Stimulated activated CD8-positive, alpha-beta memory T cell treated with anti-CD3 and anti-CD28 coated beads, Interleukin-15, amount 100 ng/mL, for 1 hour (primary cell): ENCODE results near the gene ZNF318.
"Not testable (repeated sequence)": the region's sequence is repeated elsewhere in the genome, so short reads cannot be mapped to it uniquely, and the experiment has no call there.

Experiments
- DNase-seq: peaks from one replicate; pipeline ENCODE4 v3.0.0-alpha.2; 2020; ENCODE audit warnings: low read depth

The ZNF318 gene

GRCh38 chr6:43335469-43335868 lies 34.0 kb downstream of the ZNF318 start:
- no peak for DNase-seq

- DNase-seq = no peak
Measured at GRCh38 chr6:43334466-43335095, 34.9 kb downstream of the ZNF318 start.

GRCh38 chr6:43331891-43332290 lies 37.6 kb downstream of the ZNF318 start:
- no peak for DNase-seq

GRCh38 chr6:43331470-43331869 lies 38.0 kb downstream of the ZNF318 start:
- DNase-seq = no peak

- no peak for DNase-seq
Measured at GRCh38 chr6:43328528-43328927, 40.9 kb downstream of the ZNF318 start.

- no peak for DNase-seq
Measured at GRCh38 chr6:43325876-43326275, 43.6 kb downstream of the ZNF318 start.

- DNase-seq = no peak
Measured at GRCh38 chr6:43318011-43318410, 51.4 kb downstream of the ZNF318 start.

GRCh38 chr6:43313813-43314212 lies 55.6 kb downstream of the ZNF318 start:
- no peak for DNase-seq

- no peak for DNase-seq
Measured at GRCh38 chr6:43311666-43312065, 57.8 kb downstream of the ZNF318 start.

GRCh38 chr6:43310624-43311023 lies 58.8 kb downstream of the ZNF318 start:
- DNase-seq = no peak

- no peak for DNase-seq
Measured at GRCh38 chr6:43310134-43310533, 59.3 kb downstream of the ZNF318 start.

GRCh38 chr6:43308990-43309477 lies 60.4 kb downstream of the ZNF318 start:
- no peak for DNase-seq

GRCh38 chr6:43308101-43308989 lies 61.1 kb downstream of the ZNF318 start, which contains the start of gene CRIP3:
Gene CRIP3 (minus strand): TSS chr6:43308826. CDS start chr6:43308792, 34 bp downstream.
- no peak for DNase-seq

- no peak for DNase-seq
Measured at GRCh38 chr6:43307451-43308100, 61.9 kb downstream of the ZNF318 start.

GRCh38 chr6:43306086-43306485 lies 63.4 kb downstream of the ZNF318 start:
- no peak for DNase-seq

GRCh38 chr6:43304882-43305281 lies 64.6 kb downstream of the ZNF318 start:
- no peak for DNase-seq

- no peak for DNase-seq
Measured at GRCh38 chr6:43304361-43304760, 65.1 kb downstream of the ZNF318 start.

- no peak for DNase-seq
Measured at GRCh38 chr6:43303751-43304331, 65.6 kb downstream of the ZNF318 start.

GRCh38 chr6:43303006-43303405 lies 66.4 kb downstream of the ZNF318 start:
- DNase-seq = not testable (repeated sequence)

GRCh38 chr6:43302126-43302525 lies 67.3 kb downstream of the ZNF318 start:
- DNase-seq = no peak

- no peak for DNase-seq
Measured at GRCh38 chr6:43301081-43301870, 68.2 kb downstream of the ZNF318 start.
